IMR-90 (cell line): ENCODE results near the gene SRPK2. TPM values are rescaled to one million over a fixed set of nuclear protein-coding genes. Genes with fewer than 3 reads are reported as not detected.

Experiments
- ATAC-seq: fragments of 200-7000 bp; cut with Tn5 transposase; 2 replicates; pipeline ENCODE4 v1.9.1; 2020; ENCODE audit warnings: low read depth, mild to moderate bottlenecking, moderate library complexity
- BruUV-seq: library from RNA; stranded (reverse); fragments of 400-500 nt; replicated peaks from 2 replicates; lab custom pipeline; 2021; lab: Mats Ljungman, UMichigan
- CTCF ChIA-PET: fragments of 300-600 bp; formaldehyde crosslinking; extraction: SDS; loops from one replicate; lab custom pipeline; 2021; ENCODE audit warnings: antibody characterized with exemption; lab: Yijun Ruan, JAX
- POLR2A ChIA-PET: fragments of 300-600 bp; sonication (Branson Sonifier 250); formaldehyde crosslinking; loops from one replicate; lab custom pipeline; 2022; ENCODE audit warnings: antibody characterized with exemption; ENCODE audit not compliant: unreplicated experiment; lab: Charles Lee
- DNase-seq: peaks from one replicate; pipeline ENCODE4 v3.0.0; 2013
- H2AFZ ChIP-seq: replicated peaks from 2 replicates; pipeline ENCODE3; 2013; ENCODE audit warnings: low read length, mild to moderate bottlenecking; ENCODE audit not compliant: poor library complexity
- H2AK5ac ChIP-seq: 2 replicates; pipeline ENCODE4 v1.6.1; 2013; ENCODE audit warnings: low read depth, low read length, inconsistent platforms
- H2AK9ac ChIP-seq: replicated peaks from 2 replicates; pipeline ENCODE3; 2013; ENCODE audit warnings: mild to moderate bottlenecking, low read depth, low read length, moderate library complexity; ENCODE audit not compliant: poor library complexity
- H2BK120ac ChIP-seq: 2 replicates; pipeline ENCODE4 v1.6.1; 2013; ENCODE audit warnings: low read depth, low read length, inconsistent platforms
- H2BK15ac ChIP-seq: 3 replicates; pipeline ENCODE4 v1.6.1; 2013; ENCODE audit warnings: low read depth, low read length, inconsistent platforms
- H2BK20ac ChIP-seq: 2 replicates; pipeline ENCODE4 v1.6.1; 2013; ENCODE audit warnings: low read depth, mild to moderate bottlenecking, inconsistent platforms, low read length, moderate library complexity
- H2BK5ac ChIP-seq: 2 replicates; pipeline ENCODE4 v1.6.1; 2013; ENCODE audit warnings: mild to moderate bottlenecking, low read depth, low read length, inconsistent platforms; ENCODE audit not compliant: poor library complexity, severe bottlenecking
- H3K14ac ChIP-seq: replicated peaks from 2 replicates; pipeline ENCODE4 v1.6.1; 2013; ENCODE audit warnings: low read depth, low read length, inconsistent platforms
- H3K18ac ChIP-seq: 2 replicates; pipeline ENCODE4 v1.6.1; 2013; ENCODE audit warnings: low read depth, low read length, control low read depth
- H3K23ac ChIP-seq: 2 replicates; pipeline ENCODE4 v1.6.1; 2013; ENCODE audit warnings: low read depth, low read length, inconsistent platforms
- H3K27ac ChIP-seq: 2 replicates; pipeline ENCODE4 v1.5.1; 2013; ENCODE audit warnings: mild to moderate bottlenecking, control low read depth, low read length; ENCODE audit not compliant: insufficient read depth
- H3K27me3 ChIP-seq: 2 replicates; pipeline ENCODE4 v1.6.1; 2013; ENCODE audit warnings: low read length; ENCODE audit not compliant: control insufficient read depth, insufficient read depth
- H3K36me3 ChIP-seq: 2 replicates; pipeline ENCODE4 v1.6.1; 2013; ENCODE audit warnings: low read length, mixed read lengths; ENCODE audit not compliant: control insufficient read depth, insufficient read depth
- H3K4ac ChIP-seq: 2 replicates; pipeline ENCODE4 v1.6.1; 2013; ENCODE audit warnings: low read depth, low read length, inconsistent platforms
- H3K4me1 ChIP-seq: 2 replicates; pipeline ENCODE4 v1.6.1; 2013; ENCODE audit warnings: low read length, mixed read lengths; ENCODE audit not compliant: control insufficient read depth, insufficient read depth
- H3K4me2 ChIP-seq: 2 replicates; pipeline ENCODE4 v1.6.1; 2013; ENCODE audit warnings: low read depth, mild to moderate bottlenecking, control low read depth, low read length, moderate library complexity
- H3K4me3 ChIP-seq: 2 replicates; pipeline ENCODE4 v1.5.1; 2013; ENCODE audit warnings: low read depth, mild to moderate bottlenecking, control low read depth, low read length, moderate library complexity; ENCODE audit not compliant: insufficient read depth
- H3K56ac ChIP-seq: 2 replicates; pipeline ENCODE4 v1.6.1; 2013; ENCODE audit warnings: low read length, inconsistent platforms; ENCODE audit not compliant: insufficient read depth; ENCODE audit errors: extremely low read depth
- H3K79me1 ChIP-seq, 2 experiments: 2 replicates each; pipeline ENCODE4 v1.6.1; 2013; ENCODE audit warnings: low read length in 2 of 2, inconsistent platforms in 1 of 2, low read depth in 1 of 2
- H3K9ac ChIP-seq: 2 replicates; pipeline ENCODE4 v1.6.1; 2013; ENCODE audit warnings: low read depth, low read length, control low read depth
- H3K9me1 ChIP-seq: 2 replicates; pipeline ENCODE4 v1.6.1; 2013; ENCODE audit warnings: low read length, inconsistent platforms; ENCODE audit not compliant: insufficient read depth
- H3K9me3 ChIP-seq: 2 replicates; pipeline ENCODE4 v1.6.1; 2013; ENCODE audit warnings: low read length; ENCODE audit not compliant: control insufficient read depth, insufficient read depth
- H4K20me1 ChIP-seq: 2 replicates; pipeline ENCODE4 v1.6.1; 2013; ENCODE audit warnings: low read length, inconsistent platforms; ENCODE audit not compliant: insufficient read depth
- H4K5ac ChIP-seq: 2 replicates; pipeline ENCODE4 v1.6.1; 2013; ENCODE audit warnings: mild to moderate bottlenecking, low read depth, low read length, control low read depth
- H4K8ac ChIP-seq, 2 experiments: 2 replicates each; pipeline ENCODE4 v1.6.1; 2013; ENCODE audit warnings: low read depth in 2 of 2, low read length in 2 of 2, control low read depth in 1 of 2, inconsistent platforms in 1 of 2
- H4K91ac ChIP-seq: 2 replicates; pipeline ENCODE4 v1.6.1; 2013; ENCODE audit warnings: low read depth, low read length, inconsistent platforms; ENCODE audit not compliant: insufficient read depth
- BHLHE40 ChIP-seq: fragments of 150-350 bp; IDR thresholded peaks from 2 replicates; pipeline ENCODE4 v1.6.1; 2016; ENCODE audit warnings: mild to moderate bottlenecking, low read depth, low read length
- CHD1 ChIP-seq: IDR thresholded peaks from 2 replicates; pipeline ENCODE4 v1.6.1; 2012; ENCODE audit warnings: low read depth, low read length, improper control_type of control experiment
- FOS ChIP-seq: fragments of 150-350 bp; IDR thresholded peaks from 2 replicates; pipeline ENCODE4 v1.6.1; 2016; ENCODE audit warnings: low read depth, low read length
- MXI1 ChIP-seq: IDR thresholded peaks from 2 replicates; pipeline ENCODE4 v1.6.1; 2012; ENCODE audit warnings: low read depth, mild to moderate bottlenecking, low read length, moderate library complexity, borderline replicate concordance
- NFE2L2 ChIP-seq: fragments of 150-350 bp; IDR thresholded peaks from 2 replicates; pipeline ENCODE4 v1.6.1; 2016; ENCODE audit warnings: low read depth, mild to moderate bottlenecking, low read length
- WGBS, 2 experiments: methylation state at CpG; one replicate each; pipeline versions ENCODE4 v1.1.5 to v1.1.7; 2013; ENCODE audit warnings: missing lambda C conversion rate in 2 of 2; ENCODE audit not compliant: insufficient read length in 1 of 2; ENCODE audit errors: extremely low coverage in 2 of 2; 5-methylcytosine and 5-hydroxymethylcytosine counted together
- dilution Hi-C: fragments of 300-500 bp; cut with HindIII; formaldehyde crosslinking; loops from one replicate; pipeline ENCODE4 v1.14.3; 2018; ENCODE audit warnings: low sequenced_read_pairs; ENCODE audit not compliant: unreplicated experiment
- in situ Hi-C: fragments of 300-500 bp; cut with MboI; formaldehyde crosslinking; loops from 3 replicates; pipeline ENCODE4 v1.14.3; 2019; ENCODE audit warnings: low sequenced_read_pairs, inconsistent platforms, mixed read lengths
- intact Hi-C: fragments of 100-400 bp; cut with micrococcal nuclease; formaldehyde crosslinking; loops from 2 replicates; pipeline ENCODE4 v1.10.0; 2022
- polyA plus RNA-seq, 3 experiments: library from polyadenylated mRNA; depleted of rRNA; stranded (reverse); fragments of >200 nt; gene quantifications; 2 replicates each; pipeline ENCODE4 v1.2.3, GENCODE V29; 2012; ENCODE audit warnings: low replicate concordance in 1 of 3
- total RNA-seq: library from RNA; depleted of rRNA; stranded (reverse); fragments of >200 nt; gene quantifications from 2 replicates; pipeline ENCODE4 v1.2.3, GENCODE V29; 2012
- TF ChIP-seq, protein P1 (sequence below): fragments of 150-350 bp; IDR thresholded peaks from 2 replicates; pipeline ENCODE4 v1.6.1; 2016; ENCODE audit warnings: low read depth, mild to moderate bottlenecking, low read length, moderate library complexity, borderline replicate concordance

Gene SRPK2
- total and polyA plus RNA-seq, 2 of the 4 experiments (the other 2 are of a cell fraction), result 13.2 to 33.0 TPM

DNA sequence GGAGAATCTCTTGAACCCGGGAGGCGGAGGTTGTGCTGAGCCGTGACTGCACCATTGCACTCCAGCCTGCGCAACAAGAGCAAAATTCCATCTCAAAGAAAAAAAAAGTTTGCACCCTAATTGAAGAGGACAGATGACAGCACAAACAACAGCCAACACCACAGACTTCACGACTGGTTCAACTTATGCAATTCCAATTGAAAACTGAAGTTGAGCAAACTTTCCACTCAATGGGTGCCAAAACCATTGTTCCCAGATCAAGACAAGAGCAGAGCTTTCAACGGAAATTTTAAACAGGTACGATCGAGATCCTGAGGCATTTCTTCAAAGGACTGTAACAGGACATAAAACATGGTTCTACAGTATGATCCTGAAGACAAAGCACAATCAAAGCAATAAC, 225.0 kb downstream of the SRPK2 start:
- no peaks in the 10 kb centered on the region for H3K27me3 ChIP-seq
- POLR2A ChIA-PET, result no interaction called here
- H3K14ac ChIP-seq, result no peak overlapping the region
- no peak overlapping the region for H2AK5ac ChIP-seq
- peaks cover 1% of the 10 kb centered on the region; the same call in 1 of the 2 replicates for H3K9me3 ChIP-seq
- H2BK15ac ChIP-seq, result no peak overlapping the region
- H3K27ac ChIP-seq, result no peak overlapping the region
- 100% methylated on average over 2 of the region's 8 CpGs; no CpG with 5 or more reads in 1 of the 2 experiments for WGBS, 2 experiments
- DNase-seq (no peak), ATAC-seq (no peak)
- no peak overlapping the region for H2BK5ac ChIP-seq
- no peaks in the 10 kb centered on the region for H3K4me1 ChIP-seq
- no peak overlapping the region for H4K5ac ChIP-seq
- peaks cover 16% of the 10 kb centered on the region for H3K36me3 ChIP-seq
- no peak overlapping the region for H3K56ac ChIP-seq
- peaks cover 2% of the 10 kb centered on the region; the same call in 1 of the 2 replicates for H4K20me1 ChIP-seq
- H3K9ac ChIP-seq, result no peak overlapping the region
- intact Hi-C loops (no loop called here), in situ Hi-C loops (no loop called here), dilution Hi-C loops (no loop called here)
- no peak overlapping the region for H2AK9ac ChIP-seq
- H4K91ac ChIP-seq, result no peak overlapping the region
- no peak for TF ChIP-seq CHD1
- TF ChIP-seq NFE2L2, result no peak
- no peak for TF ChIP-seq FOS
- no peak for TF ChIP-seq MXI1
- TF ChIP-seq BHLHE40, result no peak
- TF ChIP-seq, protein P1, sequence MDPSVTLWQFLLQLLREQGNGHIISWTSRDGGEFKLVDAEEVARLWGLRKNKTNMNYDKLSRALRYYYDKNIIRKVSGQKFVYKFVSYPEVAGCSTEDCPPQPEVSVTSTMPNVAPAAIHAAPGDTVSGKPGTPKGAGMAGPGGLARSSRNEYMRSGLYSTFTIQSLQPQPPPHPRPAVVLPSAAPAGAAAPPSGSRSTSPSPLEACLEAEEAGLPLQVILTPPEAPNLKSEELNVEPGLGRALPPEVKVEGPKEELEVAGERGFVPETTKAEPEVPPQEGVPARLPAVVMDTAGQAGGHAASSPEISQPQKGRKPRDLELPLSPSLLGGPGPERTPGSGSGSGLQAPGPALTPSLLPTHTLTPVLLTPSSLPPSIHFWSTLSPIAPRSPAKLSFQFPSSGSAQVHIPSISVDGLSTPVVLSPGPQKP, result no peak
- no peak overlapping the region for H3K4ac ChIP-seq
- no peak overlapping the region for H3K4me3 ChIP-seq
- H2BK20ac ChIP-seq, result no peak overlapping the region
- BruUV-seq, result no TSS peak
- no peak overlapping the region for H3K18ac ChIP-seq
- no peak overlapping the region for H3K4me2 ChIP-seq
- peaks cover 8 to 11% of the 10 kb centered on the region in 2 experiments for H3K79me1 ChIP-seq
- no peak overlapping the region for H3K23ac ChIP-seq
- H3K9me1 ChIP-seq, result peaks cover 3% of the 10 kb centered on the region; the same call in 1 of the 2 replicates
- H4K8ac ChIP-seq, result no peak overlapping the region
- no peak overlapping the region for H2AFZ ChIP-seq
- H2BK120ac ChIP-seq, result no peak overlapping the region
- CTCF ChIA-PET, result no interaction called here
